Stimulated activated CD4-positive, alpha-beta T cell treated with anti-CD3 and anti-CD28 coated beads, Interleukin-12 subunit alpha, Interleukin-12 subunit beta, amount 100 ng/mL, for 48 hours (primary cell): ENCODE measurements around the gene CRYBA4.

Experiments used
- DNase-seq, 3 donors: peaks; one replicate each; pipeline ENCODE4 v3.0.0-alpha.2; 2020; ENCODE audit warnings: low read depth in 2 of 3, low spot score in 1 of 3

CRYBA4 gene

DNA sequence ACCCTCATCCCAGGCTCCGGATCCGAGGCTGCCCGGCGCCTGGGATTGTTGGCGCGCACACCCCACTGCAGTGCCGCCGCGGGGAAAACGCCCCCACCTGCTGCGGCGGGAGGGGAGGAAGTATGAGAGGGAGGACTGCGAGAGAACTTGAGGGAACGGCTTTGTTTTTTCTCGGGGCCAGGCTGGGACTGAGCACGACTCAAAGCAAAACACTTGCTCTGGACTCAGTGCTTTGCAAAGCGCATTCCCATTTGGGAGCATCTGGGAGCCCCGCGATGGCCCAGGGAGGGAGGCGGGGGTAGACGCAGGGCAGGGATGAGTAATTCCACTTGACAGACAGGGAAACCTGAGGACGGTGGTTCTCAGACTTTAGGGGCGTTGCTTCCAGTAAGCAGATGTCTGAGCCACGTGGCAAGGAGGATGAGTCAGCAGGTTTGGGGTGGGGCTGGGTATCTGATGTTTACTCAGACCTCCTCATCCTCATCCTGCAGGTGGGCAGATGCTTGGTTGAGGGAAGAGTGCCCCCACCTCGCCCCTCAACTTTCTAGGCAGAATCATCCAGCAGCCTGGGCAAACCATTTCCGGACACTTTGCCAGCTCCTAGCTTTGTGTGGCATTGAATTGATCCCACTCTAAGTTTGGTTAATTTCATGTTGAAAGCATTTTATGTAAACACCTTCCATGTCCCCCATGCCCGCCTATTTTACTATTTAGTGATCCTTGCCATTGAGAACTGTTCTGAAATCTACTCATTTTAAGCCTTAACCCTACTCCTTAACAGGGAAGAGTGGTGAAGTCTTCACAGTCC lies 37.1 kb downstream of the CRYBA4 start:
- DNase-seq: peak; percentile 70 to 81 (median 75)

DNA sequence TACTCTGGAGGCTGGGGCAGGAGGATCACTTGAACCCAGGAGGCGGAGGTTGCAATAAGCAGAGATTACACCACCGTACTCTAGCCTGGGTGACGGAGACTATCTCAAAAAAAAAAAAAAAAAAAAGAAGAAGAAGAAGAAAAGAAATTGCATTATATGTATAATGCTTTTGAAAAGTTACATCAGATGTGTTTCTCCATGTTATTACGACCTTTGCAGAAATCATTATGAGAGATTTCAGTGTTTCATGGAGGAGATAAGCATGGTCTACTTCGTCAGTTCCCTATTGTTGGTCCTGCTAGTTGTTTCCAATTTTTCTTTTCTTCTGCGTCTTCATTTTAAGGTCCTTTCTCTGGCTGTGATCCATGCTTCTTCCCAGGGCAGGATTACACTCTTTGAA lies 38.6 kb downstream of the CRYBA4 start:
- no peak for DNase-seq

- DNase-seq: no peak
Measured at GRCh38 chr22:26660961-26661578, 39.3 kb downstream of the CRYBA4 start.

- no peak for DNase-seq
Measured at GRCh38 chr22:26662160-26662559, 40.4 kb downstream of the CRYBA4 start.

- DNase-seq: no peak
Measured at GRCh38 chr22:26663374-26663923, 41.7 kb downstream of the CRYBA4 start.

DNA sequence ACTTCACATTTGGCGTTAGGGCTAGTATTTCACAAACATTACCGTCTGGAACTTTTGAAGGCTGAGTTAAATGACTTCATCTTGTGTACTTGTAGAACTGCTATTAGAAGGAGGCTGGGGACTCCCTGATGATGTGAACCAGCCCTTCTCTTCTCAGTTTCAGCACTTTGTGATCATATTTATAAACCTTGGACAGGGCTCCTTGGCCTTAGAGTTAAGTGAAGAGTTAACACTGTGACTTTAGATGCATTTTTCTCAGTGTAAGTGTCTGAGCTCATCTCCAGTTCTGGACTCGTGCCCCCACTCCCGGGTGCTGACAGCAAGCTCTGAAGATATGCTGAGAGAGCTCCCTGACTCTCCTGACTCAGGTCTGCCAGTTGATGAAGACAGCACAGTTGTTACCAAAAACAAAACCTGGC lies 44.1 kb downstream of the CRYBA4 start:
- DNase-seq: no peak

DNA sequence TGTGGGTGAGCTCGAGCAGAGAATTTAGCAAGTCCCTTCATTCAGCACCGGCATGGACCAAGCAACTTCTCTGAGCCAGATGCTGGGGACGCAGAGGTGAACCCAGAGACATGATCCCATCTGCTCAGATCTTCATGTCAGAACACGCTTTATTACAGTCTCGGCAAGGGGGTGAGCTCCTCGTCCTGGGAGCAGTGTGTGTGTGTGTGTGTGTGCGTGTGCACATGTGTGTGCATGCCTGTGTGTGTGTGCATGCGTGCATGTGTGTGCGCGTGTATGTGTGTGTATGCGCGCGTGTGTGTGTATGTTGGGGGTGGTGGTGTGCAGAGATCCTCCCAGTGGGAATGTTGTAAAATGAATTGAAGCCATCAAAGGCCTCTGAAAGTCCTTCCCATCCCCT lies 45.4 kb downstream of the CRYBA4 start:
- DNase-seq: no peak

GRCh38 chr22:26669060-26669481 lies 47.3 kb downstream of the CRYBA4 start:
- no peak for DNase-seq

DNA sequence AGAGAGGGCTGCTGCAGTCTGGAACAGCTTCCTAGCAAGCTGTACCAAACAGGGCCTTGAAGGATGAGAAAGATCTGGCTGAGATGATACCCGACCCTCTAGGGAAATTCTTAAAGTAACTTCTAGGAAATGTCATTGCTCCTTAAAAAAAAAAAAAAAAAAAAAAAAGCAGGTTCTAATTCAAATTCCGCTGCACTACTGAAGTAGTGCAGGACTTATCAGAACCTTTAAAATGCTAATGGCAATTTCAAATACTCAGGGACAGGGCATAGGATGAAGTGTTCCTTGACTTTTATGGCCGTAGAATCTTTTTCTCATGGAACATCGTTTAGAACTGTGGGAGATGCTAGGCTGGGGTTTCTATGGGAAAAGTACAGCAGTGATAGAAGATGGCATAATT lies 48.7 kb downstream of the CRYBA4 start:
- DNase-seq: no peak

- DNase-seq: peak in 2 of 3 donors; percentile 49 to 54
Measured at GRCh38 chr22:26671317-26672059, 49.7 kb downstream of the CRYBA4 start.

GRCh38 chr22:26672060-26672471 lies 50.3 kb downstream of the CRYBA4 start:
- no peak for DNase-seq

DNA sequence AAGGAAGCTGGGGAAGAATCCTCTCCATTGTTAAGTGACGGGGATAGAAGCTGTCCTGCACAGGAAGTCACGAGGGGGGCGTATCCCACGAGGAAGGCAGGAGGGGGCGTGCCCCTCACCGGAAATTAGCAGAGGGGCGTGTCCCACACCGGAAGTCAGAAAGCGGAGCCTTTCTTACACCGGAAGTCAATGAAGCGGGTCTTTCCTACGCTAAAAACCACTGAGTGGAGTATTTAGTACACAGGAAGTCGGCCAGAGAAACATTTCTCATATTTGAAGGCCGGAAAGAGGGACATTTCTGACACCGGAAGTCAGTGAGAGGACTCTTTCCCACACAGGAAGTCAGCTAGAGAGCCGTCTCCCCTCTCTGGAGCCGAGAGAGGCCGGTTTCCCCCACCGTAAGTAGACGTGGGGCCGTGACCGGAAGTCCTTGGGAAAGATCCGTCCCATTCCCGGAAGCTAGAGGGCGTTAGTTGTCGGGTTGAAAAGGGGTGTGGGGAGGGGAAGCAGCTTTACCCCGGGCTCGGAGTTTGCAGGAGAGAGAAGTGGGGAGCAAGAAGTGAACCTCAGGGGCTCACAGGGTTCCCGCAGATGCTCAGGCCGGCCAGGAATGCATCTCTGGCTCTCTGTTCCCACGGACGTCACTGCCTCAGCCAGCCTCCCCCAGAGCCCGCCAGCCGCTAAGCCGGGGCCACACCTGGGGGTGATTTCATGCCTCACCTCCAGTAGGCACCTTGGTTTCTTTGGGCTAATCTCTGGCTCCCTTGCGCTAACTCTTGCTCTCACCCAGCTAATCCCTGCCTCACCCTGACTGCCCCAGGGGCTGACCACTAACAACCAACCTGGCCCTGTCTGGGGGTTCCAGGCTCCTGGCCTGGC lies 51.1 kb downstream of the CRYBA4 start:
- peak; percentile 86 to 93 (median 90) for DNase-seq

GRCh38 chr22:26673486-26673885 lies 51.7 kb downstream of the CRYBA4 start:
- DNase-seq: no peak

DNA sequence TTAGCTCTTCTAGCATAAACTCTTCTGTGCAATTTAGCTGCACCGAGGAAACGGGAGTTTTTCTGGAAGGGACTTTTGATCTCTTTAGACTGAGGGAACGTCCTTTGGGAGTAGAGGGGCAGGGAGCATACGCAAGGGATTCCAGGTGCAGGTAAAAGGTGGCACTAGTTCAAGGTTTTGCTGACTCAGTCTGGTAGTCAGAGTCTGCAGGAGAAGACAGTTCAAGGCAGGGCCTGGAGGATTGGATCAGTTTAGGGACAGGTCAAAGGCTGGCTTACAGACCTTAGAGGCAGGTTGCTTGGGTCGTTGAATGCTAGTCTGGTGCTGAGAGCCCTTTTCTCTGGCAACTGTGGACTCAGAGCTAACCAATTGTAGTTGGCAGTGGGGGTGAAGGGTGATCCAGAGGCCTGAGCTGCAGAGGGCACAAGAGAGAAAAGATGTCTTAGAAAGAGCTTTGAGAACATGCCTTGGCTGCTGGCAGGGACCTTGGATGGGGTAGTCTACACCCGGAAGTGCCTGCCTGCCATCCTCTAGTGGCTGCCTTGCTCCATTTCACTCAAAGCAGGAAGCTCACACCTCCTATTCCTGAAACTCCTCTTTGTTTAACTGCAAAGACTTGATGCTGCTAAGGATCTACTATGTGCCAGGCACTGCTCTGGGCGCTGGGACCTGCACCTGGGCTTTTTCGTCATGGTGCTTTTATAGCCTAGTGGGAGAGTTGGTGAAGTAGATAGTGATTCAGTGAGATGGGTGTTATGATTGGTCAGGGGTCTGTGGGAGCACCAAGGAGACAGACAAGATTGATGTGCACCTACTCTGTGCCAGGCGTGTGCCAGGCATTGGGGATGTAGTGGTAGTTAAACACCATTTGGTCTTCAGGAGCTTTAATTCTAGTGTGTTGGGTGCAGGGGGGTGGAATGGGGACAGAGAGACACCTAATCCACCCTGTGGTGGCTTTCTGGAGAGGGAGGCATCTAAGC lies 52.7 kb downstream of the CRYBA4 start:
- DNase-seq: no peak

- DNase-seq: no peak
Measured at GRCh38 chr22:26675687-26676268, 54.0 kb downstream of the CRYBA4 start.

- DNase-seq: no peak
Measured at GRCh38 chr22:26677217-26677616, 55.5 kb downstream of the CRYBA4 start.

DNA sequence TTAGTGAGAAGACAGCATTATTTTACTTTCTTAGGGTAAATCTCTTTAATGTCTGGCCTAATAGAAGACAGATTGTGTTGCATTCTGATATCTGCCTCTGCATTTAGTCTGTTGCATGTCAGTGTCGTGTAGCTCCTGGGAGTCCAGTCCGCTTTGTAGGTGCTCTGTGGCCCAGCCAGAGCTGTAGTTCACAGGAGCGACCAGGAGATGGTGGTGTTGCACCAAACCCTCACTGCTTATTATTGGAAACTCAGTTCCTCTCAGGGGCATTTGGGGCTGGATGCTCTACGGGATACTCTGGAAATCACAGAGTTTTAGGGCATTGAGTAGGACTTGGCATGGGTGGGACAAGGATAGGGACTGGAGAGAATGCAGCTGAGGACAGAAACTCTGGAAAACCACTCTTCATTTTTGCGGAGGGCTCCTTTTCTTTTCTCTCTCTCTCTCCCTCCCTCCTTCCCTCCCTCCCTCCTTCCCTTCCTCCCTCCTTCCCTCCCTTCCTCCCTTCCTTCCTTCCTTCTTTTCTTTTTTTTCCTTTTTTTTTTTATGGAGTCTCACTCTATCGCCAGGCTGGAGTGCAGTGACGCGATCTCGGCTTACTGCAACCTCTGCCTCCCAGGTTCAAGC lies 57.4 kb downstream of the CRYBA4 start:
- DNase-seq: peak; percentile 55 to 77 (median 66)
